Activated T-helper 1 cell treated with Interleukin-2 at 50 U/mL for 16 hours (primary cell): ENCODE measurements around the gene GPRC5C.
"Not testable (repeated sequence)": the region's sequence is repeated elsewhere in the genome, so short reads cannot be mapped to it uniquely, and the experiment has no call there.

ENCODE experiments used
- DNase-seq: peaks from one replicate; pipeline ENCODE4 v3.0.0-alpha.2; 2020; ENCODE audit warnings: low read depth

The GPRC5C gene

DNA sequence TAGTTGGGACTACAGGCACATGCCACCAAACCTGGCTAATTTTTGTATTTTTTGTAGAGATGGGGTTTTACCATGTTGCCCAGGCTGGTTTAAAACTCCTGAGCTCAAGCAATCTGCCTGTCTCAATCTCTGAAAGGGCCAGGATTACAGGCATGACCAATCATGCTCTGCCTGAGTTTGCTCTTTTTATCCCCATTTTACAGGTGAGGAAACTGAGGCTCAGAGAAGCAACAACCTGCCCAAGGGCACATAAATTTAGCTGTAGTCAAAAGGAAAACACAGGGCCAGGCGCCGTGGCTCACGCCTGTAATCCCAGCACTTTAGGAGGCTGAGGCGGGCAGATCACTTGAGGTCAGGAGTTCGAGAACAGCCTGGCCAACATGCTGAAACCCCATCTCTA, 26.6 kb upstream of the GPRC5C start:
- DNase-seq, result not testable (repeated sequence)

DNA sequence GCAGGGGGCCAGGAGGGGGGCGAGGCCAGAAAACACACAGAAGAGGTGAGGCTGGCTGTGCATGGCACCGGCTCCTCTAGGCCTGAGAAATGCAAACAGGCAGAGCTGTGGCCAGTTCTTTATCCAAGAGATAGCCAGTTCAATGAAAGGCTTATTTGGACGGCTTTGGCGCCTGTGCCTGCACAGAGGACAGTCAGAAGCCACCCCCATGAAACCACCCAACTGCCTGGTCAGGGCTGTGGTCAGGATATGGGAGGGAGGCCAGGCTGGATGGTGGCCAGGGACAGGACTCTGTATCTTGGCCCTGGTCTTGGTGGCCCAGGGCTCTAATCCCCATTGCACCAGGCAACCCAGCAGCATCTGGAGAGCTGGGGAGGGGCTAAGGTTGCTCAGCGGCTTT, 24.5 kb upstream of the GPRC5C start:
- DNase-seq, result no peak

DNA sequence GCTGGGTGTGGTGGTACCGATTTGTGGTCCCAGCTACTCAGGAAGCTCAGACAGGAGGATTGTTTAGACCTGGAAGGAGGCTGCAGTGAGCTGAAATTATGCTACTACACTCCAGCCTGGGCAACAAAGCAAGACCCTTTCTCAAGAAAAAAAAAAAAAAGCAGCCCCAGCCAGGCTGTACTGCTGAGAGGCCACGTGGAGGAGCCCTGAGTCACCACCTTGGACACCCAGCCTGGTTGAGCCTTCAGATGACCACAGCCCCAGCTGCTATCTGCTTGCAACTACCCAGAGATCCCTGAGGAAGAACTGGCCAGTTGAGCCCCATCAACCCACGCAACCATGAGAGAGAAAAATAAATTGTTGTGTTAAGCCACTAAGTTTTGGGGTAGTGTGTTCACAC, 23.6 kb upstream of the GPRC5C start:
- DNase-seq, result no peak

DNA sequence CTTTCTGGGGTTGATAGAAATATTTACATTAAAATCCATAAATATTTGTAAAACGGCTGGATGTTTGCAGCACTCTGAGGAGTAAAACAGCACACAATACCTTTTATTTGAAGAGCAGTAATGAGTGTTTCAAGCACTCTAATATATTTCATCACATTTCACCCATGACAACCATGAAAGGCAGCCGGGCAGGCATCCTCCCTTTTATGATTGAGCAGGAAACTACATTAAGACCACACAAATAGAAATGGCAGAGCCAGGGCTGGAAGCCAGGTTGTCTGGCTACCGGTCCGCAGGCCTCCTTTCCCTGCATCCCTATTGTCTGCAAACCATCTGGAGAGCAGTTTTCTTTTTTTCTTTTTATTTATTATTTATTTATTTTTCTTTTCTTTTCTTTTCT, 23.1 kb upstream of the GPRC5C start:
- no peak for DNase-seq

DNA sequence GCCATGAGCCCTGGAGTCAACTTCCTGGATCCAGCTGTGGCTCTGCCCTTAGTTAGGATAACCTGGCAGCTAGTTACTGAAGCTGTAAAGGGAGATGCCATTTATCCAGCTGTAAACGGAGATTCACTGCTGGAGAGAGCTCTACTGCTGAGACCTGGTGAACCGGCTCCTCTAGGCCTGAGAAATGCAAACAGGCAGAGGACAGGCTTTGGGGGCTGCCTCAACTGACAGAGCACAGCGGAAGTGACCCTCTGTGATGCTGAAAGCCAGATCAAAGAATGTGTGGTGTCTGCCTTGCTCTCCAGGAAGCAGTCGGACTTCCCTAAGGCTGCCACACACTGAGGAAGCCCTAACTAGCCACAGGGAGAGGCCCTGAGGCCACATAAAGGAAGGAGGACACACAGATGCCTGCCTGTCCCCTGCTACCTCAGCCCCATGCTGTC, 21.9 kb upstream of the GPRC5C start:
- DNase-seq, result no peak

DNA sequence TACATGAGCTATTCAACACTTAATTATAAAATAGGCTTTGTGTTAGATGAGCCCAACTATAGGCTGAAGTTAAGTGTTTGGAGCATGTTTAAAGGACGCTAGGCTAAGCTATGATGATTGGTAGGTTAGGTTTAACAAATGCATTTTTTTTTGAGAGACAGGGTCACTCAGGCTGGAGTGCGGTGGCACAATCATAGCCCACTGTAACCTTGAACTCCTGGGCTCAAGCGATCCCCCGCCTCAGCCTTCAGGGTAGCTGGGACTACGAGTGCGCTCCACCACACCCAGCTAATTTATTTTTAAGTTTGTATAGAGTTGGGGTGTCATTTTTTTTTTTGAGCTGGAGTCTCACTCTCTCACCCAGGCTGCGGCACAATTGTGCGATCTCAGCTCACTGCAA, 19.3 kb upstream of the GPRC5C start:
- DNase-seq, result no peak

DNA sequence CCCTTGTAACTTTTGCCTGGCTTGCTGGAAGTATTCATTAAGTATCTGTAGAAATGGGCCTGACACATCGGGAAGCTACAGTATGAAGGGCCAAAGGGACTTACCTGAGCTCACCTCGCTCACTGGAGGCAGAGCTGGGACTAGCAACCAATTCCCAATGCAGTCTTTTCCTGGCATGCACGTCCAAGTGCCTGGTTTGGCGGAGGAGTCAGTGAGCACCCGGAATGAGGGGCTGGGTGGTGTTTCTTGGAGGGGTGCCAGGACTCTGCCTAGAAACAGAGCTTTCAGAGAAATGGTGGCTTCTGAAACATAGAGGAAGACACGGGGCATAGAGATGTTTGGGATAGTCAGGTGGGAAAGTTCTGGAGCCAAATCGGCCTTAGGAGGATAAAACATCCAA, 18.4 kb upstream of the GPRC5C start:
- no peak for DNase-seq

DNA sequence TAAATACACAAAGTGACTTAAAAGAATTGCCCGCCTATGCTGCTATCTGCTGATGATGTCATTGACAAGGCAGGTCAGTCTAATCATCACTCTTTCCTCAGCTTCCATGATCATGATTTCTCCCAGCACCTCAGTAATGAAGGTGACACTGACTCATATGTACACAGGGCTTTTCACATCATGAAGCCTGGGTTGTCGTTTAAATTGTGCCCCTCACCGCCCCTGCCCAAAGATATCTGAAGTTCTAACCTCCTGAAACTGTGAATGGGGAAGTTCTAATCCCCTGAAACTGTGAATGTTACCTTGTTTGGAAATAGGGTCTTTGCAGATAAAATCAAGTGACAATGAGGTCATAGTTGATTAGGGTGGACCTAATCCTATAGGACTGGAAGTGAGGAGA, 17.4 kb upstream of the GPRC5C start:
- DNase-seq, result no peak

DNA sequence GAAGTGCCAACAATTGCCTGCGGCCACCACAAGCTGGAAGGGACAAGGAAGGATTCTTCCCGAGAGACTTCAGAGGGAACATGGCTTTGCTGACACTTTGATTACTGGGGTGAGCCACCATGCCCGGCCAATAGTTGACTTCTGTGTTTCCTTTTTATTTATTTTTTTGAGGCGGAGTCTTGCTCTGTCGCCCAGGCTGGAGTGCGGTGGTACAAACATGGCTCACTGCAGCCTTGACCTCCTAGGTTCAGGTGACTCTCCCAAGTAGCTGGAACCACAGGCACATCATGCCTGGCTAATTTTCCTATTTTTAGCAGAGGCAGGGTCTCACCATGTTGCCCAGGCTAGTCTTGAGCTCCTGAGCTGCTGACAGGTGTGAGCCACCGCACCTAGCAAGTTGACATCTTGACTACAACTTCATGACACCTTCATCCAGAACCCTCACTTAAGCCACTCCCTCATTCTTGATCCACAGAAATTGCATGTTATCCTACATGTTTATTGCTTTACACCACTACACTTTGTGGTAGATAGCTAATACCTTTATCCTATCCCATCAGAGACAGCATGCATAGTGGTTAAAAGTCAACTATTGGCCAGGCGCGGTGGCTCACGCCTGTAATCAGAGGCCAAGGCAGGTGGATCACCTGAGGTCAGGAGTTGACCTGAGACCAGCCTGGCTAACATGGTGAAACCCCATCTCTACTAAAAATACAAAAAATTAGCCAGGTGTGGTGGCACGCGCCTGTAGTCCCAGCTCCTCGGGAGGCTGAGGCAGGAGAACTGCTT, 16.1 kb upstream of the GPRC5C start:
- DNase-seq, result no peak

DNA sequence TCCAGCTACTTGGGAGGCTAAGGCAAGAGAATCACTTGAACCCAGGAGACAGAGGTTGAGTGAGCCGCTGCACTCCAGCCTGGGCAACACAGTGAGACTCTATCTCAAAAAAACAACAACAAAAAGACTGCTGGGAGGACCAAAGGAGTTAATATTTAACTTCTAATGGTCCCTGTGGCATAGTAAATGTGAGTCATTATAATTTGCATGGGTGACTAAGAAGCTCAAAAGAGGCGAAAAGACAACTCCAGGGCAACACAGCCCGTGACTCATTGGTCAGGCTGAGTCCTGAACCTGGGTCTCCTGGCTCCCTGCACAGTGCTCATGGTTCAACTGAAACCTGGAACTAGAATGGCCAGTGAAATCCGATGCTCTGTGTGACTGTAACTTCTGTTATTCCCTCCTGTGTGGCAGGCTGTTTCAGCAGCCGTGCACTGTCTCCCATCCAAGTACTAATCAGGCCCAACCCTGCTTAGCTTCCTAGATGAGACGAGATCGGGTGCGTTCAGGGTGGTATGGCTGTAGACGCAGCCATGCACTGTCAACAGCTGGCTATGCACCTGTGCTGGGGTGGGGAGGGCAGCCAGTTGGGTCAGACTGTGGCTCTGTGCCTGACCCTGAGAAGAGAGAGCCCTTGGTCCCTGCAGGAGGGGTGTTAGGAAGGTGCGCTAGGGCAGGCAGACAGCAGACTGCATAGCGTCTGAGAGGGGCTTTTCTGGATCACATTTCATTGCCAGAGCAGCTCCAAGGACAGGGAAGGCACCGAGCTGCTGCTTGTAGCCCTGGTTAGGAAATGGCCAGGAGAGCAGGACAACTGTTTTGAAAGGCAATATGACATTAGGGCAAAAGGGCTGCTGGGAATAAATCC, 14.5 kb upstream of the GPRC5C start:
- DNase-seq, result no peak

DNA sequence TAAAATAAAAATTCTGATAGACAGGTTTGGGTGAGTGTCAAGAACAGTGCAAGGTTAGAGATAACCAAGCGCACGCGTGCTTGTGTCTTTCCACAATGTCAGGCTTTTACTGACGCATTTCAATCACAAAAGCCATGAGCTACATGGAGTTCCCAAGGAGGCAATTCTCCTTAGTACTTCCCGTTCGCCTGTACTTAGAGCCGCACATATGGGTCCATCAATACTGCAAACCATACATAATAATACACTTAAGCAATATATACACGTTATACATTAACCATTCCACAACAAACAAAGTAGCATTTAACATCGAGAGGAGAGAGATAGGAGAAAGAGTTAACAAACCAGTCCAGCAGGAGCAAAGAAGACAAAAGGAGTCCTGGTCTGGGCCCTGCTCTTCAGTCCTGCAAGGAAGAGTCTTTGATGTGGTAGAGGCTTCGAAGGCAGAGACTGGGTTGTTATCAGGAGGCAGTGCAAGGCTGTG, 11.9 kb upstream of the GPRC5C start:
- DNase-seq, result no peak

DNA sequence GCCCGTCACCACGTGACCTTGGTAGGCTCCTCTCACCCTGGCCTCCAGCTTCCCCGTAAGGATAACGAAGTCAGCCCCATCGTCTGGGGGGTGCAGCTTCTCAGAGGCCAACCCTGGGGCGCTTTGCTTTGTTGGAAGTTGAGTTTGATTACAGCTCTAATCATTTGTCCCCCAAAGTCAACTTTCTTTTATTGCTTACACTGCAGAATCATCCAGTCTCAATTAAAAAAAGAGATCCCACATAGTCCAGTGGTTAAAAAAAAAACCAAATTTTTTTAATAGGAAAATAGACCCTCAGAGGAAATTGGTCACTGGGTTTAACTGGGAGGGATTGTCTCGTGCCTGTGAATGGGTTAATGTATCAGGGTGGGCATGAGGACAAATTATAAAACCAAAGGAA, 7.8 kb upstream of the GPRC5C start:
- no peak for DNase-seq

DNA sequence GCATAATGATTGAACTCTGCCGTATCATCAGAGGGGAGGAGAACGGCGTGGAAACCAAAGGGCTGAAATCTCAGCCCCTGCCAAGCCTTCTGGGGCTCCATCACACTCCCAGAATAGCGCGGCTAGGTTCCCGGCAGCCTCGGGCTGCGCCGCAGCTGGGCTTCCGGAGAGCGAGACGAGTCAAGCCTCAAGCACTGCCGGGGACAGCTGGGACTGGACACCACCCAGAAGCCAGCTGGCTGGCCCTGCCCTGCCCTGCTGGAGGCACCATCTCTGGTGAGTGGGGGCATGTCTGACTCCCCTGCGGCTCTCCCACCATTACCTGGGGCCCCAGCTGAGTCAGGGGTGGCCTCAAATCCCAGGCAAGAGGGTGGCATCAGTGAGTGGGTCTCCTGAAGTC, 7.2 kb upstream of the GPRC5C start:
- no peak for DNase-seq

DNA sequence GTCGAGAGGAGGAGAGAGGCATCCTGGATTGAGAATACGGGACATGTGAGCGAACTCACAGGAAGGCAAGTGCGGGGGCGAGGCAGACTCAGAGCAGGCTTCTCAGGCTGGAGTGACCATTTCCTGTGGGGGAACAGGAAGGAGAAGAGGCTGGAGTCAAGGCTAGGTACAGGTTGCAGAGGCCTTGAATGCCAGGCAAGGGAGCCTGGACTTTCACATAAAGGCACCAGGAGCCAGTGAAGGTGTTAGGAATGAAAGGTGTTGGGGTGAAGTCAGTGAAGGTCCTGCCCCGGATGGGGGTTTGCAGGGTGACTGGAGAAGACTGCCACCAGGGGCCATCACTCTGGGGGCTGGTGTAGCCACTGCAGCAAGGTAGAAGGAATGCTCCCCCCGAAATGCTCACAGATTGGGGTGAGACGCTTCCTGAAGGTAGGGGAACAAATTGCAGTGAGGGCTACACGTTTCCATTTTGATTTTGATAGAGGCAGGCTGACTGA, 5.3 kb upstream of the GPRC5C start:
- no peak for DNase-seq

DNA sequence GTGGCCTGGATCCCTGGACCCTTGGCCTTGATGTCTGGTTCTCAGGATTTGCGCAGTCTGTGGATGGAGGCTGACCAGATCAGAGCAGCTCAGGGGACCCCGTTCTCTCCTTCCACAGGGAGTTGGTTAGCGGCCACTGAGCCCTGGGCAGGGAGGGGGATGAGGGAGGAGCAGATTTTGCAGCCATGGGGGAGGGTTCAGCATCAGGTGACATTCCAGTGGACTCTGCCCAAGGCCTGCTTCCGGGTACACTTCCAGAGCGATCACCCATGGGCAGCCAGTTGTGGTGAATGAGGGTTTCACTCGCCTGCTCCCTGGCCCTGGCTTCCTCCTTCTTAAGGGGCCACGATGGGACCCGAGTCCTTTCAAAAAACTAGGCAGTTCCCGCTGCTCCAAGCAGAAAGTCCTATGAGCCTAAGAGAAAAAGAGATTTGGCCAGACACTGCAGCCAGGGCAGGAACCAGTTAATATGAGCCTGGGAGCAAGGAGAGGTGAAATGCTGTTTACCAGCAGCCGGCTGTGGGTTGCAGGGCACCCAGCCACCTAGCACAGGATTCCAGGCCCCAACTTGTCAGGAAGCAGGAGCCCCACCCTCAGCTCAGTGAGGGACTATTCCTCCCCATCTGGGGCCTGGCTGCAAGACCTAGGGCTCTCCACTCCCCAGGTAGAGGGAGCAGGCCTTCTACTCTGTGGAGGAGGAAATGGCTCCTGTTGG, 4.7 kb upstream of the GPRC5C start:
- no peak for DNase-seq

DNA sequence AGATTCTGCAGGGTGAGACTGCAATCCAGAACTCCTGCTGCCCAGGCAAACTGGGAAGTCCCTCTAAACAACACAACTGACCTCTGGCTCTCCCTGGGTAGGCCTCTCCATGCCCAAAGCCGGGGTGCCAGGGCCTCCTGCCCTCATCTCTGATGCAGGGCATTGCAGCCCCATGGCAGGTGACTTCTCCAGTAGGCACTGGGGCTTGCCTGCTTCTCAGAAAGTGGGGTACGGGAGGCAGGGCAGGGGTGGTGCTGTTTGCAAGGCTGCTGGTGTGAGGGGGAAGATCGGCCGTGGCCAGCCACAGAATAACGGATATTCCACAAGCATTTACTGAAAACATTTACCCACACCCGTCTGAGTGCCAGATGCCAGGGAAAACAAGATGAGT, 4.1 kb upstream of the GPRC5C start:
- no peak for DNase-seq

DNA sequence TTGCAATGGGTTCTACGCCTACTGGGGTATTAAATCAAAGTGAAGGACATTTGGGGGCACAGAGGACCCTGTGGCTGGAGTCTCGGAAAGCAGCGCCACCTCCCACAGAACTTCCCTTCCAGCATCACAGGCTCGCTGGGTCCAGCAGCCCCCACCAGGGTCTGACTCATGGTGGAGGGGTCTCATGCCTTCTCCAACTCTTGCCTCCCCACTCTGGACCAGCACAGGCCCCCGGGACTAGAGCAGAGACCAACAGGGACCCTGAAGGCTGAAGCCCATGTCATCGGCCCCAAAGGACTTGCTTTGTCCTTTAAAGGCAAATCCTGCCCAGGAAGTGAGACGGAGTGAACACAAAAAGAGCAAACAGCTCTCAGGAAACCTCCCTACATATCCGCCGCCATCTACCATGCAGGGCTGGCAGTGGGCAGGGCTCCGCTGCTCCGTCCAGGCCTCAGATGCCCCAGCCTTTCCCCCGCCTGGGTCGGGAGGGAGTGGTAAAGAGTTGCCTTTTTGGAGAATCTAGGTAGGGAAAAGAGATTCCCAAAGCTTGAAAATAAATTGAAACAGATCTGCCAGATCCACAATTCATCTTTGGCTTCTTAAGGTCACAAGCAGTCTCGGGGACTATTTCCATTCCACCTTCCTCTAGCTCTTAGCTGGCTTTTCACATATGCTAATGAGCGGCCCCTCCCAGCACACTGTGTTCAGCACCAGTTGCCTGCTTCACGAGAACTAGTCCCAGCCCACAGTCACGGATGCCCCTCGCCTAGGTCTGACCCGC, 2.1 kb upstream of the GPRC5C start:
- DNase-seq, result no peak

DNA sequence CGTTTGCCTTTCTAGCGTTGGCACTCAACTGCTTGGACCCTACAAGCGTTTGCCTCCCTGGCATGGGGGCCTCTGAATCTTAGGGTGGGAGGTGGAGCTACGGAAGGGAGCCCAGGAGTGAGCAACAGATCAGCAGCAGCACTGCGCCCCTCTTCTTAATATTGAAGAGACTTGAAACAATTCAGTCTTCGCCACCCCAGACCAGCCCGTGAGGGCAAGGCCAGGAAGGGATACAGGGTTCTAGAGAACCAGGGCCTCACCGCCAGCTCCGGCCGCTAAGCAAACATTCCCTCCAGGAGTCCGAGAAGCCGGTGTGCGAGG, 1.5 kb upstream of the GPRC5C start:
- DNase-seq, result no peak

DNA sequence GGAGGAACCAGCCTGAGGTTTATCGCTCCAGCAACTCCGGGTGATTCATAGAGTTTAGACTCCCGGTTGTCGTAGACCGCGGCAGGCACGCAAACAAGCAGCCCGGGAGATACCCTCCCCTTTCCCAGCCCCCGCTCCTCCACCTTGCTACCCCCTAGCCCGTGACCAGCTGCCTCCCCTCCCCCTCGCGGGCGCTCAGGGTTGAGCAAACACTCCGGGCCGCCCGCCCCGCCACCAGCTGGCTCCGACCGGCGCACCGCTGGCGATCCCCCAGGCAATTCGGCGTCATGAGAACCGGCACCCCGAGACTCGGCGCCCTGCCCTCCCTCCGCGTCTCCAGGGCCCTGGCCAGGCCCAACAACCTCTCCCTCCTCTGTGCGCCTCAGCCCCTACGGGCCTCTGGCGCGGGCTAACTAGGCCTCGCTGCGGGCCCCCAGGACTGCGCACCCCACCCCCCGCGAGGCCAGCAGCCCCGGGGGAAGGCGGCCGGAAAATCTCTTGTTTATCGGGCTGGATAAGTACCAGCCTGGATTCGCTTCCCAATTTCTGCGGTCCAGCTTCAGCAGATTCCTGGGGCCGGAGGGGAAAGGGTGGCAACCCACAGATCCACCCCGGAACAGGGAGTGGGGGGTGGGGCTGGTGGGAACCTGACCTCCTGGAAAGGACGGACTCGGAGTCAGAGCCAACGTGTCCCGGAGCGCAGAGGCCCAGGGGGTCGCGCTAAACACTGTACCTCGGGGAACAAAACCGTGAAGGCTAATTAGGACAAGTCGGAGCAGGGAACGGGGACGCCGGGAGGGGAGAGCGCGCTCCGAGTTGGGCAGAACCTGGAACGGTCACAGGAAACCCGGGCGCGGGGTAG, 951 bp upstream of the GPRC5C start:
- DNase-seq, result no peak

DNA sequence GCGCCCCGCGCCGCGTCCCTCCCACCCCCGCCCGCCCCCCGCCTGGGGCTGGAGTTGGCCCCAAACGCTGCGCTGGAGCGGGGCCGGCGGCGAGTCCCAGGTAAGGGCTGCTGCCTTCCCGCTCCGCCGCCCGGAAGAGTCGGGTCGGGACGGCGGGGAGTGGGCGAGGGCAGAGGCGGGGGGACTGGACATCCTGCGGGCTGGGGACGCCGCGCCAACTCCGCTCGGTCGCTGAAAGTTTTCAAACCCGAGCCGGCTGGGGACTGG, 469 bp downstream of the GPRC5C start:
- no peak for DNase-seq

DNA sequence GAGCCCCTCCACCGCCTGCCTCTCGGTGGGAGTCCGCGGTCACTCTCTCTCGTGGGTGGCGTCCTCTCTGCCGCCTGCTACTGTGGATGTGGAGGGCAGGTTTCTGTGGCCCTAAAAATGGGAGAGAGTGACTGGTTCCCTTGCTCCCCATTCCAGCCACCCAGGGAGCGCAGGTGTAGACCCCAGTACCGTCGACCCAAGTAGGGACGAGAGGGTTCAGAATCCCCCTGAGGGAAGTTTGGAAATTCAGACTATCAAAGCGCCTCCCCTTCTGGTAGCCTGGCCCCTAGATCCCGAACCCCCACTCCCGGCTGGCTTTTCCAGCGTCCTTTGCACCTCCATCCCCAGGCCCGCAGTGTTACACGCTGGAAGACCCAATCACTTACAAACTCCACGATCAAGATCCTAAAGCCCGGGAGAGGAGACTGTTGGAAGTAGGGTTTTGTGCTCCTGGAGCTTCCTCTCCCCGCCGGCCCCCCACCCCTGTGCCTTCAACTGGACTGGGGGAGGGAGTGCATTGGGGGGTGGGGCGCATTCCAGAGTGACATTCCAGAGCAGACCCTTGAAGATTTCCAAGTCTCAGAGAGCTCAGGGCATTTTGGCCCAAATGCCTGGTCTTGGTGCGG, 991 bp downstream of the GPRC5C start:
- no peak for DNase-seq
